Hepatocyte (in vitro differentiated cells): Measurements from ENCODE around the gene CLEC2D. TPM values are rescaled to one million over a fixed set of nuclear protein-coding genes. Genes with fewer than 3 reads are reported as not detected.
"Not testable (repeated sequence)": the region's sequence is repeated elsewhere in the genome, so short reads cannot be mapped to it uniquely, and the experiment has no call there.

Experiments used
- DNase-seq: peaks from one replicate; pipeline ENCODE4 v3.0.0-alpha.2; 2016; ENCODE audit warnings: low spot score
- H2AFZ ChIP-seq: fragments of 200-600 bp; sonication (generic); 2 replicates; pipeline ENCODE4 v1.6.0; 2016; ENCODE audit warnings: antibody characterized with exemption, mild to moderate bottlenecking
- H3K27ac ChIP-seq: fragments of 200-600 bp; sonication (generic); 2 replicates; pipeline ENCODE4 v1.5.1; 2016; ENCODE audit warnings: mild to moderate bottlenecking
- H3K27me3 ChIP-seq: fragments of 200-600 bp; sonication (generic); 2 replicates; pipeline ENCODE4 v1.6.1; 2016
- H3K36me3 ChIP-seq: fragments of 200-600 bp; sonication (generic); replicated peaks from 2 replicates; pipeline ENCODE4 v1.5.1; 2016; ENCODE audit warnings: low read depth; ENCODE audit not compliant: insufficient read depth
- H3K4me1 ChIP-seq: fragments of 200-600 bp; sonication (generic); 2 replicates; pipeline ENCODE4 v1.5.1; 2016; ENCODE audit warnings: mild to moderate bottlenecking, moderate library complexity; ENCODE audit not compliant: insufficient read depth
- H3K4me2 ChIP-seq: fragments of 200-600 bp; sonication (generic); 2 replicates; pipeline ENCODE4 v1.6.0; 2016
- H3K4me3 ChIP-seq: fragments of 200-600 bp; sonication (generic); 2 replicates; pipeline ENCODE4 v1.5.1; 2016; ENCODE audit warnings: mild to moderate bottlenecking
- H3K79me2 ChIP-seq: fragments of 200-600 bp; sonication (generic); 2 replicates; pipeline ENCODE4 v1.6.0; 2017; ENCODE audit warnings: mild to moderate bottlenecking
- H3K9me2 ChIP-seq: fragments of 200-600 bp; sonication (generic); replicated peaks from 2 replicates; pipeline ENCODE4 v1.6.0; 2017; ENCODE audit warnings: mild to moderate bottlenecking; ENCODE audit not compliant: insufficient read depth
- H3K9me3 ChIP-seq: fragments of 200-600 bp; sonication (generic); 2 replicates; pipeline ENCODE4 v1.5.1; 2016; ENCODE audit warnings: low read depth, mild to moderate bottlenecking
- H4K20me1 ChIP-seq: fragments of 200-600 bp; sonication (generic); 2 replicates; pipeline ENCODE4 v1.6.0; 2016; ENCODE audit warnings: mild to moderate bottlenecking; ENCODE audit not compliant: insufficient read depth, poor library complexity, severe bottlenecking
- EZH2 ChIP-seq: fragments of 200-600 bp; sonication (generic); IDR thresholded peaks from 2 replicates; pipeline ENCODE4 v1.6.1; 2016; ENCODE audit warnings: antibody characterized with exemption, mild to moderate bottlenecking, borderline replicate concordance
- EZH2phosphoT487 ChIP-seq: fragments of 200-600 bp; sonication (generic); IDR thresholded peaks from one replicate; pipeline ENCODE4 v1.6.1; 2018; ENCODE audit warnings: antibody characterized with exemption, mild to moderate bottlenecking, low read depth, moderate library complexity; ENCODE audit not compliant: unreplicated experiment, severe bottlenecking
- whole genome bisulfite sequencing: methylation state at CpG from one replicate; pipeline ENCODE4 v1.1.6; 2016; ENCODE audit warnings: low lambda C conversion rate; ENCODE audit errors: missing lambda C conversion rate; 5-methylcytosine and 5-hydroxymethylcytosine counted together
- polyA plus RNA-seq: library from polyadenylated mRNA; unstranded; fragments of >200 nt; fragmentation: Nextera tagmentation; extraction: Ambion mirVana; gene quantifications from 2 replicates; pipeline ENCODE4 v1.2.1, GENCODE V29; 2016
- total RNA-seq: library from RNA; depleted of rRNA; stranded (reverse); fragments of >200 nt; gene quantifications from 2 replicates; pipeline ENCODE4 v1.2.3, GENCODE V29; 2014
- TF ChIP-seq, protein P1 (sequence below): fragments of 200-600 bp; sonication (generic); IDR thresholded peaks from 2 replicates; pipeline ENCODE4 v1.5.1; 2016; ENCODE audit warnings: antibody characterized with exemption, mild to moderate bottlenecking; ENCODE audit not compliant: poor library complexity

CLEC2D gene
- total and polyA plus RNA-seq, 2 experiments from 2014 or later, result 3.7 to 5.7 TPM

DNA sequence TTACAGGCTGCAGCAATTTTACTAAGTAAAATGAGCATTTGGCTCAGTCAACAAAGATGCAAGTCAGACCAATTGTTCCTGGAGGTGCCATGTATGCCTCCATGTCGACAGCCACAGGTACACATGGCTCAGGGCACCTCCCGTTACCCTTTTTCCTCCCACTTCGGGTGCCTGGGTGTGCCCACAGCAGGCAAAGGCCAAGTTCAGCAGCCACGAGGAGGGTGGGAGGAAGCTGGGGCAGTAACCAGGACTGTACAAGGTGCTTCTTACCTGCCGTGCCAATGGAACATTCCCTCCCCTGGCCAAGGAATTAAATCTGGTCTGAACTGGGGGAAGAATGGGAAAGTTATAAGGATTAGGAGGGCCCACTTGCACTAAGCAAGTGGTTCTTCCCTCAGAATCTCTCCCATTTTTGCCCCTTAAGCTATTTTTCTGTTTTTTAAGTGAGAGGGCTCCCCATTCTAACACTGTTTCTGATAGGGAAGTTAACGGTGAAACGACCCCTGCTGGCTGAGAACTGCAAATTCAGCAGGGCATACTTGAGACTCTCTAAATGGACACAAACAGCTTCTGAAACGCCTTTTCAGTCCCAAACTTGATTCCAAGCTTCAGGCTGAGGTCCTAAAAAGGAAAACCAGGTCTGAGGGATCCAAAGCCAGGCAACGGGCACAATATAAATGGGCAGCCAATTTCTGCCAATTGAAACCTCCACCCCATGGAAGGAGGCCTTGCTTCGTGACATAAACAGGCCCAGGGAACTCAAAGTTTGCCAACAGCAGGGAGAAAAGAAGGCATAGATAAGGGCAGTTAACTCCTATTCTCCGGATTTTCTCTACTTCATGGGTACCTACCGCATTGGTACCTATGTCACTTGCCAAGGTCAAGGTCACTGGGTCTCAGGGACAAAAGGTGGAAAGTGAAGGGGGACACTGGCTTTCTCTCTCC lies 38.6 kb downstream of the CLEC2D start:
- no peaks in the 10 kb centered on the region for H3K9me2 ChIP-seq
- WGBS, result 52% methylated on average over 12 of the region's 12 CpGs
- H4K20me1 ChIP-seq, result no peaks in the 10 kb centered on the region
- H3K4me2 ChIP-seq, result no peak overlapping the region
- no peak for TF ChIP-seq EZH2
- TF ChIP-seq, protein P1, sequence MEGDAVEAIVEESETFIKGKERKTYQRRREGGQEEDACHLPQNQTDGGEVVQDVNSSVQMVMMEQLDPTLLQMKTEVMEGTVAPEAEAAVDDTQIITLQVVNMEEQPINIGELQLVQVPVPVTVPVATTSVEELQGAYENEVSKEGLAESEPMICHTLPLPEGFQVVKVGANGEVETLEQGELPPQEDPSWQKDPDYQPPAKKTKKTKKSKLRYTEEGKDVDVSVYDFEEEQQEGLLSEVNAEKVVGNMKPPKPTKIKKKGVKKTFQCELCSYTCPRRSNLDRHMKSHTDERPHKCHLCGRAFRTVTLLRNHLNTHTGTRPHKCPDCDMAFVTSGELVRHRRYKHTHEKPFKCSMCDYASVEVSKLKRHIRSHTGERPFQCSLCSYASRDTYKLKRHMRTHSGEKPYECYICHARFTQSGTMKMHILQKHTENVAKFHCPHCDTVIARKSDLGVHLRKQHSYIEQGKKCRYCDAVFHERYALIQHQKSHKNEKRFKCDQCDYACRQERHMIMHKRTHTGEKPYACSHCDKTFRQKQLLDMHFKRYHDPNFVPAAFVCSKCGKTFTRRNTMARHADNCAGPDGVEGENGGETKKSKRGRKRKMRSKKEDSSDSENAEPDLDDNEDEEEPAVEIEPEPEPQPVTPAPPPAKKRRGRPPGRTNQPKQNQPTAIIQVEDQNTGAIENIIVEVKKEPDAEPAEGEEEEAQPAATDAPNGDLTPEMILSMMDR, result peak; percentile 84
- no peak for TF ChIP-seq EZH2phosphoT487
- no peaks in the 10 kb centered on the region for H3K9me3 ChIP-seq
- H3K79me2 ChIP-seq, result no peaks in the 10 kb centered on the region
- no peaks in the 10 kb centered on the region for H3K36me3 ChIP-seq
- no peak overlapping the region for H3K27ac ChIP-seq
- no peak overlapping the region for H2AFZ ChIP-seq
- peak; percentile 68 for DNase-seq
- H3K4me3 ChIP-seq, result no peak overlapping the region
- H3K4me1 ChIP-seq, result no peaks in the 10 kb centered on the region
- no peaks in the 10 kb centered on the region for H3K27me3 ChIP-seq

DNA sequence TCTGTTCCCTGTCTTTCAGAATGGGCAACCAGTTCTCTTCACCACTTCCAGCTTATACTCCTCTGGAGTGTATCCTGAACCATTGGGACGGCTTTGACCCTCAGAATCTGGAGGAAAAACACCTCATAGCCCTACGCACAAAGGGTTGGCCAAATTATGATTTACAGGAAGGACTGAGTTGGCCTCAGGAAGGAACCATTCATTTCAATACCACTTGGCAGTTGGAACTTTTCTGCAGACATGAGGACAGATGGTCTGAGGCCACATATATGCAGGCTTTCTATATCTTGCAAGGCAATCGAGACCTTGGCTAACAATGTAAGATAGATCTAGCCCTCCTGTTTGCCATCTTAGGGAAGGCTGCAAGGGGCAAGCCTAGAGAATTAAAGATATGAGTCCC lies 39.3 kb downstream of the CLEC2D start:
- Histone ChIP-seq H3K4me2 (no peak overlapping the region), H3K27me3 (no peaks in the 10 kb centered on the region), H3K27ac (no peak overlapping the region), H3K4me3 (no peak overlapping the region), H3K4me1 (no peaks in the 10 kb centered on the region), H3K9me3 (no peaks in the 10 kb centered on the region), H4K20me1 (no peaks in the 10 kb centered on the region), H3K36me3 (no peaks in the 10 kb centered on the region), H3K9me2 (no peaks in the 10 kb centered on the region), H3K79me2 (no peaks in the 10 kb centered on the region), H2AFZ (no peak overlapping the region)
- DNase-seq, result no peak
- WGBS, result 92% methylated on average over 3 of the region's 3 CpGs
- TF ChIP-seq EZH2 (no peak), EZH2phosphoT487 (no peak)
- TF ChIP-seq, protein P1, result no peak

DNA sequence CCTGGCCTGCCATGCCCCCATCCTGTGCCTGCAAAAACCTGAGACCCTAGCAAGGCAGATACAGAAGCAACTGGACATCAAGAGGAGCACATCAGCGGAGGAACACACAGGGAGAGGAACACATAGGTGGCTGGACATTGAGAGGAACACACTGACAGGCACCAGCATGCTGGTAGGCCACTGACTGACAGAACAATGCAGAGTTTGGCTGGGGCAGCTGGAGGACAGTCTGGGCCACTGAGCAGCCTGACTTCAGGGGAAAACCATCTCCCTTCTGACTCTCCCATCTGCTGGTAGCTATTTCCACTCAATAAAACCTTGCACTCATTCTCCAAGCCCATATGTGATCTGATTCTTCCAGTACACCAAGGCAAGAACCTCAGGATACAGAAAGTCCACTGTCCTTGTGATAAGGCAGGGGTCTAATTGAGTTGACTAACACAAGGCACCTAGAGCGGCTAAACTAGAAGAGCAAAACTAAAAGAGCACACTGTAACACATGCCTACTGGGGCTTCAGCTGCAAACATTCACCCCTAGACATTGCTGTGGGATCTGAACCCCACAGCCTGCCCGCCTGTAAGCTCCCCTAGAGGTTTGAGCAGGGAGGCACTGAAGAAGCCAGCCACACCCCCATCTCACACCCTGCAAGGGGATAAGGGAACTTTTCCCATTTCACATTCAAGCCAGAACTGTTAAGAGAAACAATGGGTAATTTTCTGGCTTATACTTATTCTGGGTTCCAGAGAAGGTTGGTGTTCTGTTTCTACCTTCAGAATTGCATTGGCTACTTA lies 41.3 kb downstream of the CLEC2D start:
- H3K4me3 ChIP-seq, result no peak overlapping the region
- H3K4me2 ChIP-seq, result no peak overlapping the region
- no peak for DNase-seq

DNA sequence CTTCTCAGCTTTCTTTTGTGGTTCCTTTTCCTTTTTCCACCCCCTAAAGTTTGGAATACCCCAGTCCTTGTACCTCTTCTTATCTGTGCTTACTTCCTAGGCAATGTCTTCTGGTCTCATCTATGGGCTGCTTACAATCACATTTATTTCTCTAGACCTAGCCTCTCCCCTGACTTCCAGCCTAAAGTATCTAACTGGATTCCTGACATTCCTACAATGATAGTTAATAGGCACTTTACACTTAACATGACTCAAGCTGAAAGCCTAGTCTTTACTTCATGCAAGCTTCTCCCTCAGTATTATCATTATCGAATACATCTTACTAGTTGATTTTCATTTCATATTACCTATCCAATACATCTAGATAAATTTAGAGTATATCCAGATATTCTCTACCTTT lies 42.2 kb downstream of the CLEC2D start:
- no peaks in the 10 kb centered on the region for H3K9me2 ChIP-seq
- no peaks in the 10 kb centered on the region for H4K20me1 ChIP-seq
- H3K36me3 ChIP-seq, result no peaks in the 10 kb centered on the region
- H3K27me3 ChIP-seq, result no peaks in the 10 kb centered on the region
- no peak overlapping the region for H3K4me3 ChIP-seq
- H3K79me2 ChIP-seq, result no peaks in the 10 kb centered on the region
- no peaks in the 10 kb centered on the region for H3K4me1 ChIP-seq
- no peak overlapping the region for H3K27ac ChIP-seq
- no peak for TF ChIP-seq EZH2
- no peak for TF ChIP-seq EZH2phosphoT487
- TF ChIP-seq, protein P1, result no peak
- DNase-seq, result no peak
- H2AFZ ChIP-seq, result no peak overlapping the region
- H3K4me2 ChIP-seq, result no peak overlapping the region
- 52% methylated on average over 1 of the region's 1 CpG for WGBS
- H3K9me3 ChIP-seq, result no peaks in the 10 kb centered on the region

More for the DNA sequence above, 41.3 kb downstream of the CLEC2D start:
- Histone ChIP-seq H3K79me2 (no peaks in the 10 kb centered on the region), H3K4me1 (no peaks in the 10 kb centered on the region), H3K27me3 (no peaks in the 10 kb centered on the region), H3K27ac (no peak overlapping the region), H3K36me3 (no peaks in the 10 kb centered on the region), H4K20me1 (no peaks in the 10 kb centered on the region), H2AFZ (no peak overlapping the region), H3K9me2 (no peaks in the 10 kb centered on the region), H3K9me3 (no peaks in the 10 kb centered on the region)
- TF ChIP-seq EZH2, result no peak
- WGBS, result 91% methylated on average over 3 of the region's 3 CpGs

DNA sequence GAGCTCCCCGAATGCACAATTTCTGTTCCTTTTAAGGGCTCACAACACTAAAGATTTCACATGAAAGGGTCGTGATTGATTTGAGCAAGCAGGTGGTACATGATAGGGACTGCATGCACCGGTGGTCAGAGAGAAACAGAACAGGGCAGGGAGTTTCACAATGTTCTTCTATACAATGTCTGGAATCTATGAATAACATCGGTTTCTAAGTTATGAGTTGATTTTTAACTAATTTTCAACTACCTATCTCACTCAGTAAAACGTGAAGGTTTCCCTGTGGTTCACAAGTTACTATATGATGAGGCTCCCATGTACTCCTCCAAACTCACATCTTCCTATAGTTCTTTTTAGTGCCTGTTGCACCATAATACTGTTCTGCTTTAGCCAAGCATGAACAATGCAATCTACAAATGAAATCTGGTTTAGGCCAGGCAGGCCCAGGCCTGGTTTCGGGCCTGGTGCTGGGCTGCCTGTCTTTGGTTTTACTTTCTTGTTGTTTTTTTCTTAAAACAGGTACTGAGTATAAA lies 43.6 kb downstream of the CLEC2D start:
- not testable (repeated sequence) for H3K36me3 ChIP-seq, DNase-seq, H3K4me2 ChIP-seq, H3K9me3 ChIP-seq, H3K79me2 ChIP-seq, H3K27ac ChIP-seq, H3K27me3 ChIP-seq, H3K9me2 ChIP-seq, H3K4me3 ChIP-seq, H4K20me1 ChIP-seq, H2AFZ ChIP-seq, H3K4me1 ChIP-seq
- 91% methylated on average over 6 of the region's 6 CpGs for WGBS
